Measurements from ENCODE around the gene SERPINA7. TPM values are rescaled to one million over a fixed set of nuclear protein-coding genes. Genes with fewer than 3 reads are reported as not detected.
A peak's percentile ranks its signal among the peaks of the same experiment; 100 is the strongest.

SERPINA7 gene
- total and polyA plus RNA-seq, 10 of the 15 experiments (the other 5 are each of a cell fraction or from before 2014, with no cell fraction given) = not detected

DNA sequence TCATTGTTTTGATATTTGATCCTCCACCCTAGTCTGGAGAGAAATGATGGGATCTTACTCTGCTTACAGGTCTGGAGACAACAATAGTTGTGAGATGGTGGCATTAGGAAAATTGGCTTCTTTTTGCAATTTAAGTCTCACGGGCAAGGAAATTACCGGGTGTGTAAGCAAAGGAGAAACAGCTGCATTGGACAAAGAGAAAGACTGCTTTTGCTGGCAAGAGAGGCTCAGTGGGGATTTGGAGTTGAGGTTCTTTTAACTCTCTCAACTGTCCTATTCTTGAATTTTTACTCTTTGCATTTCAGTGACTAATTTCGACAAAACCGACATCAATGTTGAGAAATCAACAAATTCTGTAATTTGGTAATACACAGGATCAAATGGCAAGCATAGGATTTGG is 2.3 kb upstream of the SERPINA7 start:
- FAIRE-seq (no peak), ATAC-seq (no peak), DNase-seq (ENCODE audit: low read depth, low spot score) (no peak)
- BruUV-seq (replicated peaks) = no TSS peak
- 2% methylated on average over 4 of the region's 4 CpGs for WGBS (ENCODE audit: insufficient coverage, insufficient replicate concordance, low lambda C conversion rate, missing lambda C conversion rate)
- TF ChIP-seq, protein P1, sequence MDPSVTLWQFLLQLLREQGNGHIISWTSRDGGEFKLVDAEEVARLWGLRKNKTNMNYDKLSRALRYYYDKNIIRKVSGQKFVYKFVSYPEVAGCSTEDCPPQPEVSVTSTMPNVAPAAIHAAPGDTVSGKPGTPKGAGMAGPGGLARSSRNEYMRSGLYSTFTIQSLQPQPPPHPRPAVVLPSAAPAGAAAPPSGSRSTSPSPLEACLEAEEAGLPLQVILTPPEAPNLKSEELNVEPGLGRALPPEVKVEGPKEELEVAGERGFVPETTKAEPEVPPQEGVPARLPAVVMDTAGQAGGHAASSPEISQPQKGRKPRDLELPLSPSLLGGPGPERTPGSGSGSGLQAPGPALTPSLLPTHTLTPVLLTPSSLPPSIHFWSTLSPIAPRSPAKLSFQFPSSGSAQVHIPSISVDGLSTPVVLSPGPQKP (IDR thresholded peaks at IDR 0.05; ENCODE audit: low read depth, low read length) = no peak
- no peak for TF ChIP-seq ZSCAN29 (IDR thresholded peaks at IDR 0.05)
- TF ChIP-seq ZNF217 (IDR thresholded peaks at IDR 0.05) = no peak
- no peak for TF ChIP-seq STAT3 (IDR thresholded peaks at IDR 0.05; ENCODE audit: low read depth, low read length)
- Histone ChIP-seq H3K4me3 (no peak overlapping the region), H4K20me1 (ENCODE audit: control insufficient read depth, insufficient read depth) (no peaks in the 10 kb centered on the region), H3K9ac (ENCODE audit: control insufficient read depth, insufficient read depth, low read length) (no peak overlapping the region), H3K9me3 (replicated peaks; ENCODE audit: control insufficient read depth, insufficient read depth, low read length) (no peaks in the 10 kb centered on the region), H2AFZ (ENCODE audit: control insufficient read depth, low read depth, low read length) (no peak overlapping the region), H3K4me1 (ENCODE audit: control insufficient read depth, insufficient read depth, low read length) (no peaks in the 10 kb centered on the region), H3K79me2 (ENCODE audit: control insufficient read depth, insufficient read depth, low read length) (no peaks in the 10 kb centered on the region), H3K4me2 (ENCODE audit: control insufficient read depth, insufficient read depth) (no peak overlapping the region), H3K27me3 (replicated peaks in 1 of 2; ENCODE audit: control insufficient read depth in 2 of 2, insufficient read depth in 2 of 2, low read length in 1 of 2) (no peaks in the 10 kb centered on the region; a peak in 1 of 4 replicates), H3K27ac (ENCODE audit: control insufficient read depth, insufficient read depth) (no peak overlapping the region), H3K36me3 (ENCODE audit: control insufficient read depth in 2 of 2, insufficient read depth in 2 of 2, low read length in 1 of 2) (no peaks in the 10 kb centered on the region)
- intact Hi-C loops (cut with micrococcal nuclease; ENCODE audit: unreplicated experiment) (no loop called here), in situ Hi-C loops (cut with MboI) (no loop called here)
- ChIA-PET POLR2A (no interaction called here), RAD21 (ENCODE audit: unreplicated experiment) (no interaction called here), SMC1A (ENCODE audit: uncharacterized antibody, unreplicated experiment) (no interaction called here), CTCF (interaction anchor here (2.1 kb wide), 1 partner anchor 11 kb away, joined by 6 read pairs; no protein-coding TSS in a partner anchor)

DNA sequence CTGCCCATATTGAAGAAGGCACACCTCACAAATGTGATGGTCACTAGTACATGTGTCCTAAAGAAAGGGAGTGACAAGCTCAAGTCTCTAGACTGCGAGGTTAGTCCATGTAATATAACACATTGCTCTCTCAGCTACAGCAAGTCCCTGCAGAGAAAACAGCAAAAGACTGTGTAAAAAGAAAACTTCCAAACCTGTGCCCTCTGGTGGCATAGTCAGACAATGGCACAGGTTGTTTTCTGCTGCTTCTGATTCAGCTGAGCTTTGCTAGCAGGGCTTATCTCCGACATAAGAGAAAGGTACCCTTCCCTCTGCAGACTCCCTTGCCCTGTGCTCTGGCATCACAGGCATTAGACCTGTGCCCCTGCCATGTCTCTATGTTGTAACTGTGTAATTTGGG is 1.4 kb upstream of the SERPINA7 start:
- Histone ChIP-seq H3K9me3 (replicated peaks; ENCODE audit: control insufficient read depth, insufficient read depth, low read length) (no peaks in the 10 kb centered on the region), H3K36me3 (ENCODE audit: control insufficient read depth in 2 of 2, insufficient read depth in 2 of 2, low read length in 1 of 2) (no peaks in the 10 kb centered on the region), H3K79me2 (ENCODE audit: control insufficient read depth, insufficient read depth, low read length) (no peaks in the 10 kb centered on the region), H3K4me3 (no peak overlapping the region), H4K20me1 (ENCODE audit: control insufficient read depth, insufficient read depth) (no peaks in the 10 kb centered on the region), H3K4me1 (ENCODE audit: control insufficient read depth, insufficient read depth, low read length) (no peaks in the 10 kb centered on the region), H3K4me2 (ENCODE audit: control insufficient read depth, insufficient read depth) (no peak overlapping the region), H3K9ac (ENCODE audit: control insufficient read depth, insufficient read depth, low read length) (no peak overlapping the region), H3K27ac (ENCODE audit: control insufficient read depth, insufficient read depth) (no peak overlapping the region), H2AFZ (ENCODE audit: control insufficient read depth, low read depth, low read length) (no peak overlapping the region), H3K27me3 (replicated peaks in 1 of 2; ENCODE audit: control insufficient read depth in 2 of 2, insufficient read depth in 2 of 2, low read length in 1 of 2) (no peaks in the 10 kb centered on the region; a peak in 1 of 4 replicates)
- TF ChIP-seq, protein P2, sequence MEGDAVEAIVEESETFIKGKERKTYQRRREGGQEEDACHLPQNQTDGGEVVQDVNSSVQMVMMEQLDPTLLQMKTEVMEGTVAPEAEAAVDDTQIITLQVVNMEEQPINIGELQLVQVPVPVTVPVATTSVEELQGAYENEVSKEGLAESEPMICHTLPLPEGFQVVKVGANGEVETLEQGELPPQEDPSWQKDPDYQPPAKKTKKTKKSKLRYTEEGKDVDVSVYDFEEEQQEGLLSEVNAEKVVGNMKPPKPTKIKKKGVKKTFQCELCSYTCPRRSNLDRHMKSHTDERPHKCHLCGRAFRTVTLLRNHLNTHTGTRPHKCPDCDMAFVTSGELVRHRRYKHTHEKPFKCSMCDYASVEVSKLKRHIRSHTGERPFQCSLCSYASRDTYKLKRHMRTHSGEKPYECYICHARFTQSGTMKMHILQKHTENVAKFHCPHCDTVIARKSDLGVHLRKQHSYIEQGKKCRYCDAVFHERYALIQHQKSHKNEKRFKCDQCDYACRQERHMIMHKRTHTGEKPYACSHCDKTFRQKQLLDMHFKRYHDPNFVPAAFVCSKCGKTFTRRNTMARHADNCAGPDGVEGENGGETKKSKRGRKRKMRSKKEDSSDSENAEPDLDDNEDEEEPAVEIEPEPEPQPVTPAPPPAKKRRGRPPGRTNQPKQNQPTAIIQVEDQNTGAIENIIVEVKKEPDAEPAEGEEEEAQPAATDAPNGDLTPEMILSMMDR (IDR thresholded peaks at IDR 0.05 in 2 of 3, conservative IDR thresholded peaks at IDR 0.05 in 1 of 3; ENCODE audit: control insufficient read depth in 2 of 3, extremely low read depth in 1 of 3, insufficient read depth in 1 of 3, low read depth in 3 of 3, low read length in 3 of 3) = peak; percentile 3 to 27 (median 17); a peak in 2 of 6 replicates
- TF ChIP-seq DPF2 (IDR thresholded peaks at IDR 0.05) = no peak
- FAIRE-seq (peak; percentile 18), ATAC-seq (no peak), DNase-seq (ENCODE audit: low read depth, low spot score) (no peak)
- ChIA-PET SMC1A (ENCODE audit: uncharacterized antibody, unreplicated experiment) (no interaction called here), RAD21 (ENCODE audit: unreplicated experiment) (no interaction called here), POLR2A (no interaction called here), CTCF (interaction anchor here (2.1 kb wide), 1 partner anchor 10 kb away, joined by 6 read pairs; no protein-coding TSS in a partner anchor)
- intact Hi-C loops (cut with micrococcal nuclease; ENCODE audit: unreplicated experiment) = loop anchor here (5.0 to 10.0 kb wide), 2 partner anchors 357 to 755 kb away; no protein-coding TSS in a partner anchor
- 0% methylated on average over 2 of the region's 2 CpGs for WGBS (ENCODE audit: insufficient coverage, insufficient replicate concordance, low lambda C conversion rate, missing lambda C conversion rate)
- in situ Hi-C loops (cut with MboI) = no loop called here
- BruUV-seq (replicated peaks) = no TSS peak
